GM23338 (cell line): ENCODE measurements around the gene EPHA6. TPM values are rescaled to one million over a fixed set of nuclear protein-coding genes. Genes with fewer than 3 reads are reported as not detected.

Experiments
- ATAC-seq: fragments of 200-7000 bp; cut with Tn5 transposase; 3 replicates; pipeline ENCODE4 v1.9.1; 2020
- DNase-seq: peaks from one replicate; pipeline ENCODE4 v3.0.0-alpha.2; 2015; ENCODE audit warnings: low spot score
- H2AFZ ChIP-seq: fragments of 200-600 bp; sonication (generic); 2 replicates; pipeline ENCODE4 v1.8.0; 2016; ENCODE audit warnings: antibody characterized with exemption, mild to moderate bottlenecking, moderate library complexity
- H3F3A ChIP-seq: fragments of 200-600 bp; sonication (generic); replicated peaks from 2 replicates; pipeline ENCODE4 v1.8.0; 2017; ENCODE audit warnings: antibody characterized with exemption, mixed run types, low read depth
- H3K27ac ChIP-seq: fragments of 200-600 bp; sonication (generic); 2 replicates; pipeline ENCODE4 v1.6.1; 2016; ENCODE audit warnings: low read depth
- H3K27me3 ChIP-seq: fragments of 200-600 bp; sonication (generic); 2 replicates; pipeline ENCODE4 v1.8.0; 2016; ENCODE audit warnings: mild to moderate bottlenecking, mixed run types, moderate library complexity; ENCODE audit not compliant: insufficient read depth
- H3K36me3 ChIP-seq: fragments of 200-600 bp; sonication (generic); 2 replicates; pipeline ENCODE4 v1.8.0; 2016; ENCODE audit warnings: mild to moderate bottlenecking; ENCODE audit not compliant: insufficient read depth
- H3K4me1 ChIP-seq: fragments of 200-600 bp; sonication (generic); 2 replicates; pipeline ENCODE4 v1.8.0; 2016; ENCODE audit warnings: mild to moderate bottlenecking, moderate library complexity; ENCODE audit not compliant: insufficient read depth
- H3K4me2 ChIP-seq: fragments of 200-600 bp; sonication (generic); 2 replicates; pipeline ENCODE4 v1.7.1; 2017; ENCODE audit warnings: mixed run types
- H3K4me3 ChIP-seq: fragments of 200-600 bp; sonication (generic); 2 replicates; pipeline ENCODE4 v1.6.1; 2016; ENCODE audit warnings: mixed run types
- H3K79me2 ChIP-seq: fragments of 200-600 bp; sonication (generic); replicated peaks from 2 replicates; pipeline ENCODE4 v1.8.0; 2017; ENCODE audit warnings: mild to moderate bottlenecking; ENCODE audit not compliant: insufficient read depth
- H3K9me2 ChIP-seq: fragments of 200-600 bp; sonication (generic); 2 replicates; pipeline ENCODE4 v1.8.0; 2017; ENCODE audit not compliant: insufficient read depth
- H4K20me1 ChIP-seq: fragments of 200-600 bp; sonication (generic); replicated peaks from 2 replicates; pipeline ENCODE4 v1.8.0; 2017; ENCODE audit warnings: mild to moderate bottlenecking; ENCODE audit not compliant: insufficient read depth
- H3K27ac Mint-ChIP-seq: 2 replicates; pipeline ENCODE4 v1.8.0; 2020; ENCODE audit warnings: inconsistent platforms, mild to moderate bottlenecking, moderate library complexity, mixed read lengths
- H3K27me3 Mint-ChIP-seq: 3 replicates; pipeline ENCODE4 v1.8.0; 2022; ENCODE audit warnings: low read depth, mild to moderate bottlenecking, moderate library complexity, mixed read lengths, inconsistent platforms; ENCODE audit not compliant: insufficient read depth, poor library complexity
- H3K36me3 Mint-ChIP-seq: 3 replicates; pipeline ENCODE4 v1.8.0; 2021; ENCODE audit warnings: low read depth, mild to moderate bottlenecking, inconsistent platforms, moderate library complexity, mixed read lengths
- H3K4me1 Mint-ChIP-seq: 3 replicates; pipeline ENCODE4 v1.8.0; 2020; ENCODE audit warnings: mild to moderate bottlenecking, inconsistent platforms, mixed read lengths
- H3K4me3 Mint-ChIP-seq: 3 replicates; pipeline ENCODE4 v1.8.0; 2021; ENCODE audit warnings: moderate library complexity, mild to moderate bottlenecking, inconsistent platforms, mixed read lengths
- H3K9me3 Mint-ChIP-seq: 3 replicates; pipeline ENCODE4 v1.8.0; 2020; ENCODE audit warnings: moderate library complexity, mild to moderate bottlenecking, inconsistent platforms, mixed read lengths
- CREB1 ChIP-seq: fragments of 250-450 bp; sonication (Bioruptor Pico); IDR thresholded peaks from 2 replicates; pipeline ENCODE4 v1.5.0; 2020; ENCODE audit warnings: low read depth, mild to moderate bottlenecking, moderate library complexity
- EZH2 ChIP-seq: fragments of 200-600 bp; sonication (generic); IDR thresholded peaks from one replicate; pipeline ENCODE4 v1.8.0; 2017; ENCODE audit warnings: antibody characterized with exemption, mild to moderate bottlenecking, low read depth; ENCODE audit not compliant: unreplicated experiment
- EZH2phosphoT487 ChIP-seq: fragments of 200-600 bp; sonication (generic); IDR thresholded peaks from one replicate; pipeline ENCODE4 v1.8.1; 2018; ENCODE audit warnings: antibody characterized with exemption; ENCODE audit not compliant: unreplicated experiment
- JUNB ChIP-seq: IDR thresholded peaks from one replicate; pipeline ENCODE4 v1.6.1; 2016; ENCODE audit warnings: antibody characterized with exemption; ENCODE audit not compliant: unreplicated experiment
- NANOG ChIP-seq: IDR thresholded peaks from 2 replicates; pipeline ENCODE4 v1.6.1; 2016; ENCODE audit warnings: antibody characterized with exemption, borderline replicate concordance
- POLR2AphosphoS5 ChIP-seq: IDR thresholded peaks from 2 replicates; pipeline ENCODE4 v1.6.1; 2016; ENCODE audit warnings: antibody characterized with exemption, low read depth
- STAT1 ChIP-seq: IDR thresholded peaks from one replicate; pipeline ENCODE4 v1.6.1; 2016; ENCODE audit warnings: antibody characterized with exemption; ENCODE audit not compliant: unreplicated experiment
- ZNF114 ChIP-seq: fragments of 250-450 bp; sonication (Bioruptor Pico); IDR thresholded peaks from 2 replicates; pipeline ENCODE4 v1.5.0; 2020; ENCODE audit warnings: mild to moderate bottlenecking, moderate library complexity
- ZNF331 ChIP-seq: fragments of 250-450 bp; sonication (Bioruptor Pico); IDR thresholded peaks from 2 replicates; pipeline ENCODE4 v1.5.0; 2020; ENCODE audit warnings: low read depth, mild to moderate bottlenecking, moderate library complexity
- polyA plus RNA-seq: library from polyadenylated mRNA; unstranded; fragments of >200 nt; fragmentation: Nextera tagmentation; extraction: Ambion mirVana; gene quantifications from 2 replicates; pipeline ENCODE4 v1.2.1, GENCODE V29; 2016
- total RNA-seq: library from RNA; depleted of rRNA; stranded (reverse); fragments of >200 nt; shearing (Covaris generic); gene quantifications from 2 replicates; pipeline ENCODE4 v1.2.3, GENCODE V29; 2014
- TF ChIP-seq, protein P1 (sequence below): fragments of 250-450 bp; sonication (Bioruptor Pico); IDR thresholded peaks from 2 replicates; pipeline ENCODE4 v1.5.0; 2020; ENCODE audit warnings: mild to moderate bottlenecking, moderate library complexity
- TF ChIP-seq, protein P2 (sequence below), 2 experiments: fragments of 200-600 bp in 1 of 2; sonication (generic) in 1 of 2; conservative IDR thresholded peaks; 2 replicates each; pipeline versions ENCODE4 v1.5.1 to v1.6.1; 2016 to 2017; ENCODE audit warnings: antibody characterized with exemption in 2 of 2, low read depth in 2 of 2, mild to moderate bottlenecking in 2 of 2, moderate library complexity in 1 of 2
- TF ChIP-seq, protein P3 (sequence below): IDR thresholded peaks from 2 replicates; pipeline ENCODE4 v1.6.1; 2016; ENCODE audit warnings: antibody characterized with exemption
- TF ChIP-seq, protein P4 (sequence below): IDR thresholded peaks from one replicate; pipeline ENCODE4 v1.6.1; 2018; ENCODE audit warnings: antibody characterized with exemption; ENCODE audit not compliant: unreplicated experiment

Gene EPHA6
- total and polyA plus RNA-seq, 2 experiments from 2014 or later, result 0.37 to 2.6 TPM

DNA sequence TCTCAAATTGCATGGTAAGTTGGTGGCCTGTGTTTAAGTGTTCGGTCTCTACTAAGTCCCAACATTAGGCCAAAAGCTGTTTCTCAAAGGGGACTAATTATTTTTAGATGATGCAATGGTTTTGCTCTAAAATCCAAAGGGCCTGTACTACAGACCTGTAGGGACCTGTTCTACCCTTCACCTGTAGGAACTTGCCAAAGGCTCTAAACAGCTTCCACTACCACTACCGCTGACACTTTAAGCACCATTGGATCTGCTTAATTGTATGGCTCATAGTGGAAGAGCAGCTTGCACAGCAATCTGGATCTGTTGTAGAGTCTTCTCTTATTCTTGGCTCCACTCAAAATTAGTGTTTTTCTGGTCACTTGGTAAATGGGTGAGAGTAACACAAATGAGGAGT is 346.8 kb downstream of the EPHA6 start:
- no peak overlapping the region for H3K4me3 Mint-ChIP-seq
- no peaks in the 10 kb centered on the region for H3F3A ChIP-seq
- H4K20me1 ChIP-seq, result no peaks in the 10 kb centered on the region
- DNase-seq (no peak), ATAC-seq (no peak)
- H3K79me2 ChIP-seq, result no peaks in the 10 kb centered on the region
- H3K27me3 Mint-ChIP-seq, result no peaks in the 10 kb centered on the region
- H3K9me2 ChIP-seq, result 0 out of 2 replicates have a peak, but pooled peaks cover 4% of the 10 kb centered on the region
- peaks cover 3% of the 10 kb centered on the region; the same call in 1 of the 3 replicates for H3K4me1 Mint-ChIP-seq
- H3K4me2 ChIP-seq, result no peak overlapping the region
- TF ChIP-seq, protein P1, sequence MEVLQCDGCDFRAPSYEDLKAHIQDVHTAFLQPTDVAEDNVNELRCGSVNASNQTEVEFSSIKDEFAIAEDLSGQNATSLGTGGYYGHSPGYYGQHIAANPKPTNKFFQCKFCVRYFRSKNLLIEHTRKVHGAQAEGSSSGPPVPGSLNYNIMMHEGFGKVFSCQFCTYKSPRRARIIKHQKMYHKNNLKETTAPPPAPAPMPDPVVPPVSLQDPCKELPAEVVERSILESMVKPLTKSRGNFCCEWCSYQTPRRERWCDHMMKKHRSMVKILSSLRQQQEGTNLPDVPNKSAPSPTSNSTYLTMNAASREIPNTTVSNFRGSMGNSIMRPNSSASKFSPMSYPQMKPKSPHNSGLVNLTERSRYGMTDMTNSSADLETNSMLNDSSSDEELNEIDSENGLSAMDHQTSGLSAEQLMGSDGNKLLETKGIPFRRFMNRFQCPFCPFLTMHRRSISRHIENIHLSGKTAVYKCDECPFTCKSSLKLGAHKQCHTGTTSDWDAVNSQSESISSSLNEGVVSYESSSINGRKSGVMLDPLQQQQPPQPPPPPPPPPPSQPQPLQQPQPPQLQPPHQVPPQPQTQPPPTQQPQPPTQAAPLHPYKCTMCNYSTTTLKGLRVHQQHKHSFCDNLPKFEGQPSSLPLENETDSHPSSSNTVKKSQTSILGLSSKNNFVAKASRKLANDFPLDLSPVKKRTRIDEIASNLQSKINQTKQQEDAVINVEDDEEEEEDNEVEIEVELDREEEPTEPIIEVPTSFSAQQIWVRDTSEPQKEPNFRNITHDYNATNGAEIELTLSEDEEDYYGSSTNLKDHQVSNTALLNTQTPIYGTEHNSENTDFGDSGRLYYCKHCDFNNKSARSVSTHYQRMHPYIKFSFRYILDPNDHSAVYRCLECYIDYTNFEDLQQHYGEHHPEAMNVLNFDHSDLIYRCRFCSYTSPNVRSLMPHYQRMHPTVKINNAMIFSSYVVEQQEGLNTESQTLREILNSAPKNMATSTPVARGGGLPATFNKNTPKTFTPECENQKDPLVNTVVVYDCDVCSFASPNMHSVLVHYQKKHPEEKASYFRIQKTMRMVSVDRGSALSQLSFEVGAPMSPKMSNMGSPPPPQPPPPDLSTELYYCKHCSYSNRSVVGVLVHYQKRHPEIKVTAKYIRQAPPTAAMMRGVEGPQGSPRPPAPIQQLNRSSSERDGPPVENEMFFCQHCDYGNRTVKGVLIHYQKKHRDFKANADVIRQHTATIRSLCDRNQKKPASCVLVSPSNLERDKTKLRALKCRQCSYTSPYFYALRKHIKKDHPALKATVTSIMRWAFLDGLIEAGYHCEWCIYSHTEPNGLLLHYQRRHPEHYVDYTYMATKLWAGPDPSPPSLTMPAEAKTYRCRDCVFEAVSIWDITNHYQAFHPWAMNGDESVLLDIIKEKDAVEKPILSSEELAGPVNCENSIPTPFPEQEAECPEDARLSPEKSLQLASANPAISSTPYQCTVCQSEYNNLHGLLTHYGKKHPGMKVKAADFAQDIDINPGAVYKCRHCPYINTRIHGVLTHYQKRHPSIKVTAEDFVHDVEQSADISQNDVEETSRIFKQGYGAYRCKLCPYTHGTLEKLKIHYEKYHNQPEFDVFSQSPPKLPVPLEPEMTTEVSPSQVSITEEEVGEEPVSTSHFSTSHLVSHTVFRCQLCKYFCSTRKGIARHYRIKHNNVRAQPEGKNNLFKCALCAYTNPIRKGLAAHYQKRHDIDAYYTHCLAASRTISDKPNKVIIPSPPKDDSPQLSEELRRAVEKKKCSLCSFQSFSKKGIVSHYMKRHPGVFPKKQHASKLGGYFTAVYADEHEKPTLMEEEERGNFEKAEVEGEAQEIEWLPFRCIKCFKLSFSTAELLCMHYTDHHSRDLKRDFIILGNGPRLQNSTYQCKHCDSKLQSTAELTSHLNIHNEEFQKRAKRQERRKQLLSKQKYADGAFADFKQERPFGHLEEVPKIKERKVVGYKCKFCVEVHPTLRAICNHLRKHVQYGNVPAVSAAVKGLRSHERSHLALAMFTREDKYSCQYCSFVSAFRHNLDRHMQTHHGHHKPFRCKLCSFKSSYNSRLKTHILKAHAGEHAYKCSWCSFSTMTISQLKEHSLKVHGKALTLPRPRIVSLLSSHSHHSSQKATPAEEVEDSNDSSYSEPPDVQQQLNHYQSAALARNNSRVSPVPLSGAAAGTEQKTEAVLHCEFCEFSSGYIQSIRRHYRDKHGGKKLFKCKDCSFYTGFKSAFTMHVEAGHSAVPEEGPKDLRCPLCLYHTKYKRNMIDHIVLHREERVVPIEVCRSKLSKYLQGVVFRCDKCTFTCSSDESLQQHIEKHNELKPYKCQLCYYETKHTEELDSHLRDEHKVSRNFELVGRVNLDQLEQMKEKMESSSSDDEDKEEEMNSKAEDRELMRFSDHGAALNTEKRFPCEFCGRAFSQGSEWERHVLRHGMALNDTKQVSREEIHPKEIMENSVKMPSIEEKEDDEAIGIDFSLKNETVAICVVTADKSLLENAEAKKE (CRISPR knock-in tag), result no peak
- TF ChIP-seq, protein P2, sequence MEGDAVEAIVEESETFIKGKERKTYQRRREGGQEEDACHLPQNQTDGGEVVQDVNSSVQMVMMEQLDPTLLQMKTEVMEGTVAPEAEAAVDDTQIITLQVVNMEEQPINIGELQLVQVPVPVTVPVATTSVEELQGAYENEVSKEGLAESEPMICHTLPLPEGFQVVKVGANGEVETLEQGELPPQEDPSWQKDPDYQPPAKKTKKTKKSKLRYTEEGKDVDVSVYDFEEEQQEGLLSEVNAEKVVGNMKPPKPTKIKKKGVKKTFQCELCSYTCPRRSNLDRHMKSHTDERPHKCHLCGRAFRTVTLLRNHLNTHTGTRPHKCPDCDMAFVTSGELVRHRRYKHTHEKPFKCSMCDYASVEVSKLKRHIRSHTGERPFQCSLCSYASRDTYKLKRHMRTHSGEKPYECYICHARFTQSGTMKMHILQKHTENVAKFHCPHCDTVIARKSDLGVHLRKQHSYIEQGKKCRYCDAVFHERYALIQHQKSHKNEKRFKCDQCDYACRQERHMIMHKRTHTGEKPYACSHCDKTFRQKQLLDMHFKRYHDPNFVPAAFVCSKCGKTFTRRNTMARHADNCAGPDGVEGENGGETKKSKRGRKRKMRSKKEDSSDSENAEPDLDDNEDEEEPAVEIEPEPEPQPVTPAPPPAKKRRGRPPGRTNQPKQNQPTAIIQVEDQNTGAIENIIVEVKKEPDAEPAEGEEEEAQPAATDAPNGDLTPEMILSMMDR (conservative IDR thresholded peaks at IDR 0.05; ENCODE audit: low read depth in 2 of 2), result no peak
- TF ChIP-seq ZNF331 (CRISPR knock-in tag) (no peak), EZH2 (no peak), JUNB (no peak), STAT1 (no peak), EZH2phosphoT487 (no peak), ZNF114 (CRISPR knock-in tag) (no peak), NANOG (no peak), POLR2AphosphoS5 (no peak), CREB1 (CRISPR knock-in tag) (no peak)
- TF ChIP-seq, protein P3, sequence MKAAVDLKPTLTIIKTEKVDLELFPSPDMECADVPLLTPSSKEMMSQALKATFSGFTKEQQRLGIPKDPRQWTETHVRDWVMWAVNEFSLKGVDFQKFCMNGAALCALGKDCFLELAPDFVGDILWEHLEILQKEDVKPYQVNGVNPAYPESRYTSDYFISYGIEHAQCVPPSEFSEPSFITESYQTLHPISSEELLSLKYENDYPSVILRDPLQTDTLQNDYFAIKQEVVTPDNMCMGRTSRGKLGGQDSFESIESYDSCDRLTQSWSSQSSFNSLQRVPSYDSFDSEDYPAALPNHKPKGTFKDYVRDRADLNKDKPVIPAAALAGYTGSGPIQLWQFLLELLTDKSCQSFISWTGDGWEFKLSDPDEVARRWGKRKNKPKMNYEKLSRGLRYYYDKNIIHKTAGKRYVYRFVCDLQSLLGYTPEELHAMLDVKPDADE, result no peak
- TF ChIP-seq, protein P4, sequence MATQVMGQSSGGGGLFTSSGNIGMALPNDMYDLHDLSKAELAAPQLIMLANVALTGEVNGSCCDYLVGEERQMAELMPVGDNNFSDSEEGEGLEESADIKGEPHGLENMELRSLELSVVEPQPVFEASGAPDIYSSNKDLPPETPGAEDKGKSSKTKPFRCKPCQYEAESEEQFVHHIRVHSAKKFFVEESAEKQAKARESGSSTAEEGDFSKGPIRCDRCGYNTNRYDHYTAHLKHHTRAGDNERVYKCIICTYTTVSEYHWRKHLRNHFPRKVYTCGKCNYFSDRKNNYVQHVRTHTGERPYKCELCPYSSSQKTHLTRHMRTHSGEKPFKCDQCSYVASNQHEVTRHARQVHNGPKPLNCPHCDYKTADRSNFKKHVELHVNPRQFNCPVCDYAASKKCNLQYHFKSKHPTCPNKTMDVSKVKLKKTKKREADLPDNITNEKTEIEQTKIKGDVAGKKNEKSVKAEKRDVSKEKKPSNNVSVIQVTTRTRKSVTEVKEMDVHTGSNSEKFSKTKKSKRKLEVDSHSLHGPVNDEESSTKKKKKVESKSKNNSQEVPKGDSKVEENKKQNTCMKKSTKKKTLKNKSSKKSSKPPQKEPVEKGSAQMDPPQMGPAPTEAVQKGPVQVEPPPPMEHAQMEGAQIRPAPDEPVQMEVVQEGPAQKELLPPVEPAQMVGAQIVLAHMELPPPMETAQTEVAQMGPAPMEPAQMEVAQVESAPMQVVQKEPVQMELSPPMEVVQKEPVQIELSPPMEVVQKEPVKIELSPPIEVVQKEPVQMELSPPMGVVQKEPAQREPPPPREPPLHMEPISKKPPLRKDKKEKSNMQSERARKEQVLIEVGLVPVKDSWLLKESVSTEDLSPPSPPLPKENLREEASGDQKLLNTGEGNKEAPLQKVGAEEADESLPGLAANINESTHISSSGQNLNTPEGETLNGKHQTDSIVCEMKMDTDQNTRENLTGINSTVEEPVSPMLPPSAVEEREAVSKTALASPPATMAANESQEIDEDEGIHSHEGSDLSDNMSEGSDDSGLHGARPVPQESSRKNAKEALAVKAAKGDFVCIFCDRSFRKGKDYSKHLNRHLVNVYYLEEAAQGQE, result no peak
- H3K4me1 ChIP-seq, result no peaks in the 10 kb centered on the region
- no peak overlapping the region for H2AFZ ChIP-seq
- H3K9me3 Mint-ChIP-seq, result no peaks in the 10 kb centered on the region; the same call in 2 of the 3 replicates
- H3K27ac ChIP-seq, result no peak overlapping the region
- H3K36me3 Mint-ChIP-seq, result no peaks in the 10 kb centered on the region
- no peak overlapping the region for H3K4me3 ChIP-seq
- no peaks in the 10 kb centered on the region for H3K27me3 ChIP-seq
- H3K27ac Mint-ChIP-seq, result no peak overlapping the region
- no peaks in the 10 kb centered on the region for H3K36me3 ChIP-seq
